A549 (cell line): ENCODE measurements around the gene EPN3. TPM values are rescaled to one million over a fixed set of nuclear protein-coding genes. Genes with fewer than 3 reads are reported as not detected.
A peak's percentile ranks its signal among the peaks of the same experiment; 100 is the strongest.

ENCODE experiments used
- ATAC-seq, 2 experiments: fragments of 200-7000 bp in 1 of 2; fragments of >200 bp in 1 of 2; cut with Nextera tagmentation in 1 of 2; cut with Tn5 transposase in 1 of 2; 3 replicates each; pipeline versions ENCODE4 v1.8.0 to v1.9.1; 2018 to 2020; ENCODE audit warnings: mild to moderate bottlenecking in 1 of 2, moderate library complexity in 1 of 2
- CTCF ChIA-PET: fragments of 300-600 bp; sonication (Branson Sonifier 250); formaldehyde crosslinking; extraction: SDS; loops from one replicate; lab custom pipeline; 2021; ENCODE audit warnings: antibody characterized with exemption, inconsistent platforms; lab: Yijun Ruan, JAX
- POLR2A ChIA-PET: fragments of 350-600 bp; formaldehyde crosslinking; extraction: SDS; loops from one replicate; lab custom pipeline; 2021; ENCODE audit warnings: antibody characterized with exemption, inconsistent platforms; lab: Yijun Ruan, JAX
- DNase-seq, 2 experiments: peaks; one replicate each; pipeline versions ENCODE4 v3.0.0 to v3.0.0-alpha.2; 2011 to 2016; ENCODE audit warnings: low read depth in 1 of 2, low spot score in 1 of 2
- FAIRE-seq: peaks from 2 replicates; lab custom pipeline; 2011; peaks lifted over from hg19 to GRCh38; lab: Jason Lieb, UNC
- H3K27ac ChIP-seq, 2 experiments: fragments of >200 bp; sonication (Bioruptor Twin); formaldehyde crosslinking; 3 replicates each; pipeline ENCODE4 v1.5.1; 2016 to 2017
- H3K4me1 ChIP-seq: fragments of >200 bp; sonication (Bioruptor Twin); formaldehyde crosslinking; 3 replicates; pipeline ENCODE4 v1.6.1; 2016
- H3K4me2 ChIP-seq: fragments of >200 bp; sonication (Bioruptor Twin); formaldehyde crosslinking; 3 replicates; pipeline ENCODE4 v1.6.1; 2016
- H3K4me3 ChIP-seq: fragments of >200 bp; sonication (Bioruptor Twin); formaldehyde crosslinking; 3 replicates; pipeline ENCODE4 v1.5.1; 2016
- H3K9me3 ChIP-seq: fragments of >200 bp; sonication (Bioruptor Twin); formaldehyde crosslinking; 3 replicates; pipeline ENCODE4 v1.6.1; 2016
- BHLHE40 ChIP-seq: IDR thresholded peaks from 2 replicates; pipeline ENCODE4 v1.6.1; 2012; ENCODE audit warnings: low read depth, low read length, inconsistent platforms
- CBX2 ChIP-seq: fragments of 200-600 bp; sonication (generic); IDR thresholded peaks from 2 replicates; pipeline ENCODE4 v1.6.1; 2016; ENCODE audit warnings: low read depth, mild to moderate bottlenecking, borderline replicate concordance
- CHD4 ChIP-seq: fragments of 200-600 bp; sonication (generic); IDR thresholded peaks from 2 replicates; pipeline ENCODE4 v1.6.1; 2016; ENCODE audit warnings: antibody characterized with exemption, mild to moderate bottlenecking, borderline replicate concordance
- EHF ChIP-seq: fragments of 250-450 bp; sonication (Bioruptor Pico); IDR thresholded peaks from 2 replicates; pipeline ENCODE4 v1.5.0; 2020; ENCODE audit warnings: mild to moderate bottlenecking
- EHMT2 ChIP-seq: fragments of 200-600 bp; sonication (generic); IDR thresholded peaks from 2 replicates; pipeline ENCODE4 v1.6.1; 2016; ENCODE audit warnings: antibody characterized with exemption, low read depth, mild to moderate bottlenecking, moderate library complexity
- HDAC2 ChIP-seq: fragments of 200-600 bp; sonication (generic); IDR thresholded peaks from 2 replicates; pipeline ENCODE4 v1.6.1; 2016
- HEYL ChIP-seq: fragments of 250-450 bp; sonication (Bioruptor Pico); IDR thresholded peaks from 2 replicates; pipeline ENCODE4 v1.8.0; 2021; ENCODE audit warnings: mild to moderate bottlenecking, moderate library complexity
- JUN ChIP-seq, 2 experiments: fragments of >200 bp; sonication (Bioruptor Twin); formaldehyde crosslinking; IDR thresholded peaks; 2 replicates in 1 of 2; 3 replicates in 1 of 2; pipeline ENCODE4 v1.6.1; 2016 to 2017
- JUNB ChIP-seq: fragments of >200 bp; sonication (Bioruptor Twin); formaldehyde crosslinking; IDR thresholded peaks from 2 replicates; pipeline ENCODE4 v1.6.1; 2016
- MAFK ChIP-seq: fragments of 450-650 bp; IDR thresholded peaks from 2 replicates; pipeline ENCODE4 v1.6.1; 2014; ENCODE audit not compliant: partially characterized antibody
- MYC ChIP-seq: IDR thresholded peaks from 2 replicates; pipeline ENCODE4 v1.6.1; 2012; ENCODE audit warnings: mild to moderate bottlenecking, inconsistent platforms, low read length, improper control_type of control experiment, borderline replicate concordance
- PHF8 ChIP-seq: fragments of 200-600 bp; sonication (generic); IDR thresholded peaks from 2 replicates; pipeline ENCODE4 v1.6.1; 2016; ENCODE audit warnings: low read depth, mild to moderate bottlenecking, antibody characterized with exemption, moderate library complexity, borderline replicate concordance
- POLR2A ChIP-seq: IDR thresholded peaks from 2 replicates; pipeline ENCODE4 v1.6.1; 2012; ENCODE audit warnings: mild to moderate bottlenecking, low read length
- POLR2AphosphoS2 ChIP-seq: conservative IDR thresholded peaks from 2 replicates; pipeline ENCODE4 v1.6.1; 2012; ENCODE audit warnings: low read length, improper control_type of control experiment, inconsistent platforms
- RAD21 ChIP-seq, 2 experiments: fragments of >200 bp in 1 of 2; sonication (Bioruptor Twin) in 1 of 2; formaldehyde crosslinking in 1 of 2; IDR thresholded peaks in 1 of 2; conservative IDR thresholded peaks in 1 of 2; 2 replicates in 1 of 2; 3 replicates in 1 of 2; pipeline ENCODE4 v1.6.1; 2012 to 2018; ENCODE audit warnings: inconsistent platforms in 1 of 2
- RCOR1 ChIP-seq: fragments of 150-350 bp; IDR thresholded peaks from 2 replicates; pipeline ENCODE4 v1.6.1; 2014; ENCODE audit warnings: antibody characterized with exemption, low read length, low read depth
- RFX5 ChIP-seq: fragments of 450-650 bp; IDR thresholded peaks from 2 replicates; pipeline ENCODE4 v1.7.1; 2014; ENCODE audit warnings: antibody characterized with exemption, mild to moderate bottlenecking, moderate library complexity
- RNF2 ChIP-seq: fragments of 200-600 bp; sonication (generic); IDR thresholded peaks from 2 replicates; pipeline ENCODE4 v1.6.1; 2016; ENCODE audit warnings: low read depth, mild to moderate bottlenecking, antibody characterized with exemption, moderate library complexity, borderline replicate concordance
- SMC3 ChIP-seq: fragments of >200 bp; sonication (Bioruptor Twin); formaldehyde crosslinking; IDR thresholded peaks from 3 replicates; pipeline ENCODE4 v1.6.1; 2018; ENCODE audit warnings: inconsistent platforms
- ZC3H11A ChIP-seq: fragments of 450-650 bp; IDR thresholded peaks from 2 replicates; pipeline ENCODE4 v1.6.1; 2014; ENCODE audit warnings: antibody characterized with exemption, mild to moderate bottlenecking
- ZFP36 ChIP-seq: fragments of 450-650 bp; IDR thresholded peaks from 2 replicates; pipeline ENCODE4 v1.6.1; 2014; ENCODE audit warnings: borderline replicate concordance; ENCODE audit not compliant: partially characterized antibody
- ZNF302 ChIP-seq: fragments of 250-450 bp; sonication (Bioruptor Pico); IDR thresholded peaks from 2 replicates; pipeline ENCODE4 v1.9.0; 2021; ENCODE audit warnings: inconsistent platforms, mild to moderate bottlenecking, moderate library complexity
- WGBS: methylation state at CpG from one replicate; pipeline ENCODE4 v1.1.6; 2017; ENCODE audit errors: missing lambda C conversion rate; 5-methylcytosine and 5-hydroxymethylcytosine counted together
- polyA plus RNA-seq, 4 experiments: library from polyadenylated mRNA; depleted of rRNA in 3 of 4; stranded (reverse); fragments of >200 nt; fragmentation: RNase III in 1 of 4; extraction: RNeasy Plus Mini Kit Qiagen cat#74134 plus additional on column Dnase treatment in 1 of 4; gene quantifications; 2 replicates in 3 of 4; 3 replicates in 1 of 4; pipeline ENCODE4 v1.2.3, GENCODE V29; 2011 to 2017
- TF ChIP-seq, protein P1 (sequence below): fragments of 200-600 bp; sonication (generic); IDR thresholded peaks from 2 replicates; pipeline ENCODE4 v1.6.1; 2016; ENCODE audit warnings: antibody characterized with exemption, mild to moderate bottlenecking, moderate library complexity
- TF ChIP-seq, protein P2 (sequence below): fragments of >200 bp; sonication (Bioruptor Twin); formaldehyde crosslinking; IDR thresholded peaks from 3 replicates; pipeline ENCODE4 v1.6.1; 2016
- TF ChIP-seq, protein P3 (sequence below): fragments of >200 bp; sonication (Bioruptor Twin); formaldehyde crosslinking; IDR thresholded peaks from 2 replicates; pipeline ENCODE4 v1.6.1; 2016
- TF ChIP-seq, protein P4 (sequence below): fragments of 250-450 bp; sonication (Bioruptor Pico); IDR thresholded peaks from 2 replicates; pipeline ENCODE4 v1.5.0; 2020; ENCODE audit warnings: low read depth, mild to moderate bottlenecking, moderate library complexity
- TF ChIP-seq, protein P5 (sequence below): IDR thresholded peaks from 2 replicates; pipeline ENCODE4 v1.6.1; 2012
- TF ChIP-seq, protein P6 (sequence below): IDR thresholded peaks from 2 replicates; pipeline ENCODE4 v1.6.1; 2012

EPN3 gene
- polyA plus RNA-seq, 2 of the 4 experiments (the other 2 are of a cell fraction), result 0.13 to 0.18 TPM

DNA sequence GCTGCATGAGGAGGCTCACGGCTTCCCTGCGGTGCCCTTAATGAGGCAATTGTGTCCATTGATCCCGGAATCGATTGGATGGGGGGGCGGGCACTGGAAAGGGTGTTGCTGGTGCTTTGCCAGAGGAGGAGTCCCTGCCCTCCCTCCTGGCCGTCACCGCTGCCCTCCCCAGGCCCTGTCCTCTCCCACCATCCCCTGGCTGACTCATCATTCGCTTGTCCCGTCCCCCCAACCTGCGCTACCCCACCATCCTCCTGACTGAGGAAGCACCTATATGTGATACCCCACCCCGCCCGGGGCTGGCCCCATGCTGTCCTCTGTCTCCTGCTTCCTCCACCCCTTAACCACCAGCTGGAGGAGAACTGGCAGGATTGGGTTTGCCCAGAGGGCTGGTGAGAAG is 48.8 kb downstream of the EPN3 start:
- TF ChIP-seq, protein P1, sequence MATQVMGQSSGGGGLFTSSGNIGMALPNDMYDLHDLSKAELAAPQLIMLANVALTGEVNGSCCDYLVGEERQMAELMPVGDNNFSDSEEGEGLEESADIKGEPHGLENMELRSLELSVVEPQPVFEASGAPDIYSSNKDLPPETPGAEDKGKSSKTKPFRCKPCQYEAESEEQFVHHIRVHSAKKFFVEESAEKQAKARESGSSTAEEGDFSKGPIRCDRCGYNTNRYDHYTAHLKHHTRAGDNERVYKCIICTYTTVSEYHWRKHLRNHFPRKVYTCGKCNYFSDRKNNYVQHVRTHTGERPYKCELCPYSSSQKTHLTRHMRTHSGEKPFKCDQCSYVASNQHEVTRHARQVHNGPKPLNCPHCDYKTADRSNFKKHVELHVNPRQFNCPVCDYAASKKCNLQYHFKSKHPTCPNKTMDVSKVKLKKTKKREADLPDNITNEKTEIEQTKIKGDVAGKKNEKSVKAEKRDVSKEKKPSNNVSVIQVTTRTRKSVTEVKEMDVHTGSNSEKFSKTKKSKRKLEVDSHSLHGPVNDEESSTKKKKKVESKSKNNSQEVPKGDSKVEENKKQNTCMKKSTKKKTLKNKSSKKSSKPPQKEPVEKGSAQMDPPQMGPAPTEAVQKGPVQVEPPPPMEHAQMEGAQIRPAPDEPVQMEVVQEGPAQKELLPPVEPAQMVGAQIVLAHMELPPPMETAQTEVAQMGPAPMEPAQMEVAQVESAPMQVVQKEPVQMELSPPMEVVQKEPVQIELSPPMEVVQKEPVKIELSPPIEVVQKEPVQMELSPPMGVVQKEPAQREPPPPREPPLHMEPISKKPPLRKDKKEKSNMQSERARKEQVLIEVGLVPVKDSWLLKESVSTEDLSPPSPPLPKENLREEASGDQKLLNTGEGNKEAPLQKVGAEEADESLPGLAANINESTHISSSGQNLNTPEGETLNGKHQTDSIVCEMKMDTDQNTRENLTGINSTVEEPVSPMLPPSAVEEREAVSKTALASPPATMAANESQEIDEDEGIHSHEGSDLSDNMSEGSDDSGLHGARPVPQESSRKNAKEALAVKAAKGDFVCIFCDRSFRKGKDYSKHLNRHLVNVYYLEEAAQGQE, result no peak
- TF ChIP-seq RCOR1, result no peak
- no peak for TF ChIP-seq BHLHE40
- TF ChIP-seq HEYL (CRISPR knock-in tag), result no peak
- TF ChIP-seq JUNB, result no peak
- CTCF ChIA-PET, result interaction anchor here (2.9 kb wide), 1 partner anchor 30 kb away, joined by 8 read pairs; no protein-coding TSS in a partner anchor
- no peak for FAIRE-seq
- no peak overlapping the region for H3K4me3 ChIP-seq
- H3K4me2 ChIP-seq, result no peak overlapping the region
- H3K4me1 ChIP-seq, result no peaks in the 10 kb centered on the region
- WGBS, result 95% methylated on average over 10 of the region's 12 CpGs
- POLR2A ChIA-PET, result no interaction called here
- H3K27ac ChIP-seq, result no peak overlapping the region
- no peaks in the 10 kb centered on the region for H3K9me3 ChIP-seq
- DNase-seq, result no peak
- no peak for ATAC-seq

DNA sequence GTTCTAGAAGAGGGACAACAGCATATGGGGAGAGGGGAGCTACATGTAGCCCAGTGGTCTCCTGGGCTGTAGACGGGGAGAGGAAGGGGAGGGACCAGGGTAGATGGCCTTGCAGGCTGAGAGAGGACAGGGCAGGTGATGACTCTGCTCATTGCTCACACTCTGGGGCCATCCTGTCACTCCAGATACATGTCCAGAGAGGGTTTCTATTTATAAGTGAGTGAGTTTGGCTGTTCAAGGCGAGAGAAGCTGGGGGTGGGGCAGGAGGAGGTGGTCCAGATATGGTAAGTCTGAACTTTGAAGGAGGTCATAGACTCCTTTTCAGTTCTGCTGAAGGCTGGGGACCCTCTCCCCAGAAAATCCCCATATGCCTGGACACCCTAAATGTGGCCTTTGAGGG is 50.2 kb downstream of the EPN3 start:
- WGBS, result 89% methylated on average over 2 of the region's 2 CpGs
- no peak for ATAC-seq
- POLR2A ChIA-PET, result no interaction called here

DNA sequence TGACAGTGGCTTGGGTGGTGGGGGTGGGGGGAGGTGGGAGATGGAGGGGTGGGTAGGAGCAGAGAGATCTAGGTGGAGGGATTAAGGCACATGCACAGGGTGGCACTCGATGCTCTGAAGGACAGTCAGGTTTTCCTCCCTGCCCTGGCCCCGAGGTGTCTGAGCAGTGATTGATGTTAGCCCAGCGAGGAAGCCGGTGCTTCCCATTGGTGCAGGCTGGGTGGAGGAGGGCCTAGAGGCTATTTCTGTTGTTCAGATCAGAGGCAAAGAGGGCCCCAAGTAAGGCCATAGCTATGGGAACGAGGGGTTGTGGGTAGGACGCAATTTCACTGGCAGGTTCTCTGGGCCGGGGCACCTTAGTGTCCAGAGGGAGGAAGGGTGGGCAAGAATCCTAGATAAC is 51.1 kb downstream of the EPN3 start:
- Histone ChIP-seq H3K4me2 (no peak overlapping the region), H3K27ac (no peak overlapping the region), H3K4me3 (no peak overlapping the region), H3K9me3 (no peaks in the 10 kb centered on the region), H3K4me1 (no peaks in the 10 kb centered on the region)
- no peak for FAIRE-seq
- POLR2A ChIA-PET, result no interaction called here
- DNase-seq, result no peak
- peak in 1 of 2 experiments; percentile 34; a peak in 3 of 6 replicates for ATAC-seq
- 79% methylated on average over 7 of the region's 7 CpGs for WGBS
- CTCF ChIA-PET, result interaction anchor here (0.7 to 2.3 kb wide), 5 partner anchors 9 to 111 kb away, joined by 3 to 13 read pairs (median 4); no protein-coding TSS in a partner anchor
- no peak for TF ChIP-seq CHD4
- no peak for TF ChIP-seq BHLHE40
- TF ChIP-seq RFX5, result no peak
- TF ChIP-seq EHMT2, result no peak
- TF ChIP-seq, protein P2, sequence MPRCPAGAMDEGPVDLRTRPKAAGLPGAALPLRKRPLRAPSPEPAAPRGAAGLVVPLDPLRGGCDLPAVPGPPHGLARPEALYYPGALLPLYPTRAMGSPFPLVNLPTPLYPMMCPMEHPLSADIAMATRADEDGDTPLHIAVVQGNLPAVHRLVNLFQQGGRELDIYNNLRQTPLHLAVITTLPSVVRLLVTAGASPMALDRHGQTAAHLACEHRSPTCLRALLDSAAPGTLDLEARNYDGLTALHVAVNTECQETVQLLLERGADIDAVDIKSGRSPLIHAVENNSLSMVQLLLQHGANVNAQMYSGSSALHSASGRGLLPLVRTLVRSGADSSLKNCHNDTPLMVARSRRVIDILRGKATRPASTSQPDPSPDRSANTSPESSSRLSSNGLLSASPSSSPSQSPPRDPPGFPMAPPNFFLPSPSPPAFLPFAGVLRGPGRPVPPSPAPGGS, result no peak
- TF ChIP-seq HDAC2, result no peak
- no peak for TF ChIP-seq ZFP36
- TF ChIP-seq, protein P3, sequence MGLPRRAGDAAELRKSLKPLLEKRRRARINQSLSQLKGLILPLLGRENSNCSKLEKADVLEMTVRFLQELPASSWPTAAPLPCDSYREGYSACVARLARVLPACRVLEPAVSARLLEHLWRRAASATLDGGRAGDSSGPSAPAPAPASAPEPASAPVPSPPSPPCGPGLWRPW, result no peak
- TF ChIP-seq POLR2A, result no peak
- TF ChIP-seq MAFK, result no peak
- TF ChIP-seq JUN (IDR thresholded peaks at IDR 0.05), result no peak
- TF ChIP-seq, protein P4, sequence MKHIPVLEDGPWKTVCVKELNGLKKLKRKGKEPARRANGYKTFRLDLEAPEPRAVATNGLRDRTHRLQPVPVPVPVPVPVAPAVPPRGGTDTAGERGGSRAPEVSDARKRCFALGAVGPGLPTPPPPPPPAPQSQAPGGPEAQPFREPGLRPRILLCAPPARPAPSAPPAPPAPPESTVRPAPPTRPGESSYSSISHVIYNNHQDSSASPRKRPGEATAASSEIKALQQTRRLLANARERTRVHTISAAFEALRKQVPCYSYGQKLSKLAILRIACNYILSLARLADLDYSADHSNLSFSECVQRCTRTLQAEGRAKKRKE (CRISPR knock-in tag), result no peak
- no peak for TF ChIP-seq RAD21 (conservative IDR thresholded peaks at IDR 0.05 in 1 of 2, IDR thresholded peaks at IDR 0.05 in 1 of 2)
- no peak for TF ChIP-seq SMC3
- no peak for TF ChIP-seq MYC
- no peak for TF ChIP-seq CBX2
- TF ChIP-seq, protein P5, sequence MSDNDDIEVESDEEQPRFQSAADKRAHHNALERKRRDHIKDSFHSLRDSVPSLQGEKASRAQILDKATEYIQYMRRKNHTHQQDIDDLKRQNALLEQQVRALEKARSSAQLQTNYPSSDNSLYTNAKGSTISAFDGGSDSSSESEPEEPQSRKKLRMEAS, result no peak

More for the DNA sequence above, 50.2 kb downstream of the EPN3 start:
- Histone ChIP-seq H3K27ac (no peak overlapping the region), H3K4me3 (no peak overlapping the region), H3K4me1 (no peaks in the 10 kb centered on the region), H3K4me2 (no peak overlapping the region), H3K9me3 (no peaks in the 10 kb centered on the region)
- no peak for FAIRE-seq
- CTCF ChIA-PET, result interaction anchor here (0.8 to 2.9 kb wide), 5 partner anchors 9 to 48 kb away, joined by 3 to 8 read pairs (median 4); no protein-coding TSS in a partner anchor
- no peak for DNase-seq
- no peak for TF ChIP-seq EHF (CRISPR knock-in tag)
- TF ChIP-seq ZNF302 (CRISPR knock-in tag), result no peak
- no peak for TF ChIP-seq ZC3H11A
- no peak for TF ChIP-seq RNF2
- TF ChIP-seq PHF8, result no peak
- TF ChIP-seq POLR2AphosphoS2, result no peak
- TF ChIP-seq, protein P6, sequence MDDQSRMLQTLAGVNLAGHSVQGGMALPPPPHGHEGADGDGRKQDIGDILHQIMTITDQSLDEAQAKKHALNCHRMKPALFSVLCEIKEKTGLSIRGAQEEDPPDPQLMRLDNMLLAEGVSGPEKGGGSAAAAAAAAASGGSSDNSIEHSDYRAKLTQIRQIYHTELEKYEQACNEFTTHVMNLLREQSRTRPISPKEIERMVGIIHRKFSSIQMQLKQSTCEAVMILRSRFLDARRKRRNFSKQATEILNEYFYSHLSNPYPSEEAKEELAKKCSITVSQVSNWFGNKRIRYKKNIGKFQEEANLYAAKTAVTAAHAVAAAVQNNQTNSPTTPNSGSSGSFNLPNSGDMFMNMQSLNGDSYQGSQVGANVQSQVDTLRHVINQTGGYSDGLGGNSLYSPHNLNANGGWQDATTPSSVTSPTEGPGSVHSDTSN, result no peak
